GM12878 (cell line): ENCODE results near the gene CLEC16A. TPM values are rescaled to one million over a fixed set of nuclear protein-coding genes. Genes with fewer than 3 reads are reported as not detected.

Experiments used
- ATAC-seq: fragments of 200-7000 bp; cut with Tn5 transposase; 3 replicates; pipeline ENCODE4 v1.9.1; 2020; ENCODE audit warnings: mild to moderate bottlenecking, moderate library complexity
- BruUV-seq: library from RNA; stranded (reverse); fragments of 400-500 nt; replicated peaks from 2 replicates; lab custom pipeline; 2021; lab: Mats Ljungman, UMichigan
- CTCF ChIA-PET: fragments of 300-600 bp; sonication (Branson Sonifier 250); formaldehyde crosslinking; extraction: SDS; loops from one replicate; lab custom pipeline; 2021; ENCODE audit warnings: inconsistent platforms; lab: Yijun Ruan, JAX
- POLR2A ChIA-PET: fragments of 350-600 bp; formaldehyde crosslinking; extraction: SDS; loops from one replicate; lab custom pipeline; 2021; ENCODE audit warnings: inconsistent platforms; lab: Charles Lee
- RAD21 ChIA-PET: fragments of 300-600 bp; sonication (Branson Sonifier 250); formaldehyde crosslinking; loops from one replicate; lab custom pipeline; 2023; ENCODE audit warnings: antibody characterized with exemption; ENCODE audit not compliant: unreplicated experiment; lab: Charles Lee
- SMC1A ChIA-PET: fragments of 300-600 bp; sonication (Branson Sonifier 250); formaldehyde crosslinking; loops from one replicate; lab custom pipeline; 2023; ENCODE audit not compliant: unreplicated experiment, uncharacterized antibody; lab: Charles Lee
- DNase-seq: peaks from one replicate; pipeline ENCODE4 v3.0.0-alpha.2; 2011; ENCODE audit warnings: low read depth, low spot score
- FAIRE-seq: peaks from 3 replicates; lab custom pipeline; 2011; peaks lifted over from hg19 to GRCh38; lab: Jason Lieb, UNC
- H2AFZ ChIP-seq: 2 replicates; pipeline ENCODE4 v1.6.0; 2011; ENCODE audit warnings: low read depth, low read length, control low read depth; ENCODE audit not compliant: control insufficient read depth
- H3K27ac ChIP-seq: 2 replicates; pipeline ENCODE4 v1.5.1; 2011; ENCODE audit warnings: control low read depth; ENCODE audit not compliant: control insufficient read depth, insufficient read depth
- H3K27me3 ChIP-seq, 2 experiments: replicated peaks in 1 of 2; 2 replicates each; pipeline versions ENCODE4 v1.6.0 to v1.6.1; 2011; ENCODE audit warnings: low read length in 1 of 2; ENCODE audit not compliant: control insufficient read depth in 2 of 2, insufficient read depth in 2 of 2
- H3K36me3 ChIP-seq, 2 experiments: 2 replicates each; pipeline ENCODE4 v1.5.1; 2011; ENCODE audit warnings: low read length in 1 of 2; ENCODE audit not compliant: control insufficient read depth in 2 of 2, insufficient read depth in 2 of 2
- H3K4me1 ChIP-seq: 2 replicates; pipeline ENCODE4 v1.6.1; 2011; ENCODE audit warnings: mild to moderate bottlenecking, low read length, moderate library complexity, mixed read lengths; ENCODE audit not compliant: control insufficient read depth, insufficient read depth
- H3K4me2 ChIP-seq: 2 replicates; pipeline ENCODE4 v1.6.0; 2011; ENCODE audit warnings: control low read depth; ENCODE audit not compliant: control insufficient read depth, insufficient read depth
- H3K4me3 ChIP-seq: fragments of 200-600 bp; sonication (generic); 2 replicates; pipeline ENCODE4 v1.5.1; 2016
- H3K79me2 ChIP-seq: 2 replicates; pipeline ENCODE4 v1.6.0; 2011; ENCODE audit warnings: low read length; ENCODE audit not compliant: control insufficient read depth, insufficient read depth
- H3K9ac ChIP-seq: 2 replicates; pipeline ENCODE4 v1.8.0; 2011; ENCODE audit warnings: low read length, control low read depth, mixed read lengths; ENCODE audit not compliant: control insufficient read depth, insufficient read depth
- H3K9me3 ChIP-seq: replicated peaks from 3 replicates; pipeline ENCODE4 v1.5.1; 2011; ENCODE audit warnings: mild to moderate bottlenecking, low read length; ENCODE audit not compliant: control insufficient read depth, insufficient read depth
- H4K20me1 ChIP-seq: 2 replicates; pipeline ENCODE4 v1.6.0; 2011; ENCODE audit not compliant: control insufficient read depth, insufficient read depth
- RELB ChIP-seq: fragments of 450-650 bp; IDR thresholded peaks from 2 replicates; pipeline ENCODE4 v1.6.1; 2017; ENCODE audit warnings: low read depth, mild to moderate bottlenecking, moderate library complexity
- ZNF24 ChIP-seq: fragments of 450-650 bp; IDR thresholded peaks from 2 replicates; pipeline ENCODE4 v1.6.1; 2017; ENCODE audit warnings: antibody characterized with exemption, mild to moderate bottlenecking
- WGBS: methylation state at CpG from one replicate; pipeline ENCODE4 v1.1.6; 2016; ENCODE audit warnings: low lambda C conversion rate; ENCODE audit not compliant: insufficient replicate concordance, insufficient coverage; ENCODE audit errors: missing lambda C conversion rate; 5-methylcytosine and 5-hydroxymethylcytosine counted together
- in situ Hi-C: fragments of 300-500 bp; cut with MboI; formaldehyde crosslinking; loops from 9 replicates; pipeline ENCODE4 v1.14.3; 2018; ENCODE audit warnings: mixed read lengths
- intact Hi-C: fragments of 100-400 bp; cut with micrococcal nuclease; formaldehyde crosslinking; loops from one replicate; pipeline ENCODE4 v1.14.2; 2022; ENCODE audit not compliant: unreplicated experiment
- polyA plus RNA-seq, 11 experiments: library from polyadenylated mRNA; depleted of rRNA in 4 of 11; unstranded in 6 of 11; stranded (reverse) in 5 of 11; fragments of >200 nt; fragmentation: Nextera tagmentation in 4 of 11; fragmentation: Illumina TruSeq in 1 of 11; extraction: Ambion mirVana in 4 of 11; extraction: Trizol in 1 of 11; gene quantifications; 1 replicate in 1 of 11; 2 replicates in 10 of 11; pipeline versions ENCODE4 v1.2.1 to v1.2.3, GENCODE V29; 2011 to 2016; ENCODE audit warnings: inconsistent platforms in 2 of 11, missing spikeins in 2 of 11, low read depth in 1 of 11
- total RNA-seq, 4 experiments: library from RNA; depleted of rRNA in 3 of 4; stranded (reverse); fragments of >200 nt in 3 of 4; fragmentation: Illumina TruSeq in 1 of 4; extraction: Trizol in 1 of 4; gene quantifications; 2 replicates each; pipeline versions ENCODE4 v1.2.1 to v1.2.3, GENCODE V29; 2013 to 2021
- TF ChIP-seq, protein P1 (sequence below): fragments of 450-650 bp; IDR thresholded peaks from 2 replicates; pipeline ENCODE4 v1.6.1; 2018; ENCODE audit warnings: borderline replicate concordance, mild to moderate bottlenecking; ENCODE audit not compliant: partially characterized antibody

Gene CLEC16A
- total and polyA plus RNA-seq, 10 of the 15 experiments (the other 5 are each of a cell fraction or from before 2014, with no cell fraction given): 1.5 to 28.8 (median 19.2) TPM

- FAIRE-seq (no peak), DNase-seq (no peak), ATAC-seq (no peak)
- ChIA-PET RAD21 (interaction anchor here (1.1 kb wide), 2 partner anchors 68 to 305 kb away, joined by 3 read pairs; no protein-coding TSS in a partner anchor), CTCF (no interaction called here), SMC1A (interaction anchor here (0.8 to 1.4 kb wide), 6 partner anchors 15 to 207 kb away, joined by 3 to 6 read pairs (median 4); no protein-coding TSS in a partner anchor), POLR2A (no interaction called here)
- H3K36me3 ChIP-seq: peaks cover 6 to 10% of the 10 kb centered on the region in 2 experiments; a peak in 3 of 4 replicates
- H4K20me1 ChIP-seq: no peaks in the 10 kb centered on the region
- H3K27ac ChIP-seq: peak overlapping the region; percentile 18; the same call in 1 of the 2 replicates
- no peak overlapping the region for H2AFZ ChIP-seq
- H3K9ac ChIP-seq: no peak overlapping the region
- in situ Hi-C loops: no loop called here
- peaks cover 25% of the 10 kb centered on the region for H3K4me1 ChIP-seq
- peak overlapping the region; percentile 59 for H3K4me2 ChIP-seq
- no peak overlapping the region for H3K4me3 ChIP-seq
- H3K27me3 ChIP-seq: no peaks in the 10 kb centered on the region
- no peaks in the 10 kb centered on the region for H3K79me2 ChIP-seq
- intact Hi-C loops: no loop called here
- TF ChIP-seq, protein P1, sequence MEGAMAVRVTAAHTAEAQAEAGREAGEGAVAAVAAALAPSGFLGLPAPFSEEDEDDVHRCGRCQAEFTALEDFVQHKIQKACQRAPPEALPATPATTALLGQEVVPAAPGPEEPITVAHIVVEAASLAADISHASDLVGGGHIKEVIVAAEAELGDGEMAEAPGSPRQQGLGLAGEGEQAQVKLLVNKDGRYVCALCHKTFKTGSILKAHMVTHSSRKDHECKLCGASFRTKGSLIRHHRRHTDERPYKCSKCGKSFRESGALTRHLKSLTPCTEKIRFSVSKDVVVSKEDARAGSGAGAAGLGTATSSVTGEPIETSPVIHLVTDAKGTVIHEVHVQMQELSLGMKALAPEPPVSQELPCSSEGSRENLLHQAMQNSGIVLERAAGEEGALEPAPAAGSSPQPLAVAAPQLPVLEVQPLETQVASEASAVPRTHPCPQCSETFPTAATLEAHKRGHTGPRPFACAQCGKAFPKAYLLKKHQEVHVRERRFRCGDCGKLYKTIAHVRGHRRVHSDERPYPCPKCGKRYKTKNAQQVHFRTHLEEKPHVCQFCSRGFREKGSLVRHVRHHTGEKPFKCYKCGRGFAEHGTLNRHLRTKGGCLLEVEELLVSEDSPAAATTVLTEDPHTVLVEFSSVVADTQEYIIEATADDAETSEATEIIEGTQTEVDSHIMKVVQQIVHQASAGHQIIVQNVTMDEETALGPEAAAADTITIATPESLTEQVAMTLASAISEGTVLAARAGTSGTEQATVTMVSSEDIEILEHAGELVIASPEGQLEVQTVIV: no peak
- TF ChIP-seq RELB (no peak), ZNF24 (no peak)
- WGBS: 92% methylated on average over 11 of the region's 11 CpGs
- no peaks in the 10 kb centered on the region for H3K9me3 ChIP-seq
- BruUV-seq: no TSS peak
Observed at GRCh38 chr16:11051430-11051829, 107.1 kb downstream of the CLEC16A start.
